Measurements from ENCODE around the gene NIP7. TPM values are rescaled to one million over a fixed set of nuclear protein-coding genes. Genes with fewer than 3 reads are reported as not detected.

Gene NIP7
- total and polyA plus RNA-seq, 9 of the 15 experiments (the other 6 are each of a cell fraction or from before 2014, with no cell fraction given): 28.9 to 85.5 (median 72.5) TPM

DNA sequence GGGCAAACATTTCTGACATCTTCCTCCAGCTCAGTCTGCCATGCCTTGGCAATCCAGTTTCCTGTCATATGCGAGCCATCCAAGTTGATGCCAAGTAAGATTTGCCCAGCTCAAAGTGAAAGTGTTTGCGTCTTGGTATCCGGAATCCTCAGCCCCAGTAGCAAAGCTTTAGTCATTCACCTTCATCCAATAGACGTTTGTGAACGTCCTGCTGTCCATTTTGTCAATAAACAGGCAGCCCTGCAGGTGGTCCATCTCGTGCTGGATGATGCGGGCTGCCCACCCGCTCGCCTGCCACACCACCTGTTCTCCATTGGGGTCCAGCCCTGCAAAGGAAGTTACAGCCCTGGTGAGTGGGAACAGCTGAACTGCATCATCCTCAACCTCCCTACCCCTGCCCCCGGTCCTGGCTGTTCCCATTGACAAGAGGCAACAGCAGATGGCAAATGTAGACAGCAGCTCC lies 10.7 kb upstream of the NIP7 start (continued):
- TF ChIP-seq CTCF (IDR thresholded peaks at IDR 0.05 in 2 of 3, conservative IDR thresholded peaks at IDR 0.05 in 1 of 3; ENCODE audit: insufficient read depth in 2 of 3, low read depth in 1 of 3, low read length in 3 of 3) (no peak), RAD21 (CRISPR knock-in tag; conservative IDR thresholded peaks at IDR 0.05 in 1 of 2, IDR thresholded peaks at IDR 0.05 in 1 of 2) (no peak), MXI1 (IDR thresholded peaks at IDR 0.05; ENCODE audit: low read depth, low read length) (no peak), SRSF7 (optimal IDR thresholded peaks at IDR 0.05; ENCODE audit: low read depth, low read length) (no peak), ZNF584 (CRISPR knock-in tag; IDR thresholded peaks at IDR 0.05; ENCODE audit: low read depth) (no peak), ZEB2 (IDR thresholded peaks at IDR 0.05) (no peak)
- TF ChIP-seq, protein P1, sequence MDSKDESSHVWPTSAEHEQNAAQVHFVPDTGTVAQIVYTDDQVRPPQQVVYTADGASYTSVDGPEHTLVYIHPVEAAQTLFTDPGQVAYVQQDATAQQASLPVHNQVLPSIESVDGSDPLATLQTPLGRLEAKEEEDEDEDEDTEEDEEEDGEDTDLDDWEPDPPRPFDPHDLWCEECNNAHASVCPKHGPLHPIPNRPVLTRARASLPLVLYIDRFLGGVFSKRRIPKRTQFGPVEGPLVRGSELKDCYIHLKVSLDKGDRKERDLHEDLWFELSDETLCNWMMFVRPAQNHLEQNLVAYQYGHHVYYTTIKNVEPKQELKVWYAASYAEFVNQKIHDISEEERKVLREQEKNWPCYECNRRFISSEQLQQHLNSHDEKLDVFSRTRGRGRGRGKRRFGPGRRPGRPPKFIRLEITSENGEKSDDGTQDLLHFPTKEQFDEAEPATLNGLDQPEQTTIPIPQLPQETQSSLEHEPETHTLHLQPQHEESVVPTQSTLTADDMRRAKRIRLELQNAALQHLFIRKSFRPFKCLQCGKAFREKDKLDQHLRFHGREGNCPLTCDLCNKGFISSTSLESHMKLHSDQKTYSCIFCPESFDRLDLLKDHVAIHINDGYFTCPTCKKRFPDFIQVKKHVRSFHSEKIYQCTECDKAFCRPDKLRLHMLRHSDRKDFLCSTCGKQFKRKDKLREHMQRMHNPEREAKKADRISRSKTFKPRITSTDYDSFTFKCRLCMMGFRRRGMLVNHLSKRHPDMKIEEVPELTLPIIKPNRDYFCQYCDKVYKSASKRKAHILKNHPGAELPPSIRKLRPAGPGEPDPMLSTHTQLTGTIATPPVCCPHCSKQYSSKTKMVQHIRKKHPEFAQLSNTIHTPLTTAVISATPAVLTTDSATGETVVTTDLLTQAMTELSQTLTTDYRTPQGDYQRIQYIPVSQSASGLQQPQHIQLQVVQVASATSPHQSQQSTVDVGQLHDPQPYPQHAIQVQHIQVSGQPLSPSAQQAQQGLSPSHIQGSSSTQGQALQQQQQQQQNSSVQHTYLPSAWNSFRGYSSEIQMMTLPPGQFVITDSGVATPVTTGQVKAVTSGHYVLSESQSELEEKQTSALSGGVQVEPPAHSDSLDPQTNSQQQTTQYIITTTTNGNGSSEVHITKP (IDR thresholded peaks at IDR 0.05; ENCODE audit: partially characterized antibody): no peak
- TF ChIP-seq, protein P2, sequence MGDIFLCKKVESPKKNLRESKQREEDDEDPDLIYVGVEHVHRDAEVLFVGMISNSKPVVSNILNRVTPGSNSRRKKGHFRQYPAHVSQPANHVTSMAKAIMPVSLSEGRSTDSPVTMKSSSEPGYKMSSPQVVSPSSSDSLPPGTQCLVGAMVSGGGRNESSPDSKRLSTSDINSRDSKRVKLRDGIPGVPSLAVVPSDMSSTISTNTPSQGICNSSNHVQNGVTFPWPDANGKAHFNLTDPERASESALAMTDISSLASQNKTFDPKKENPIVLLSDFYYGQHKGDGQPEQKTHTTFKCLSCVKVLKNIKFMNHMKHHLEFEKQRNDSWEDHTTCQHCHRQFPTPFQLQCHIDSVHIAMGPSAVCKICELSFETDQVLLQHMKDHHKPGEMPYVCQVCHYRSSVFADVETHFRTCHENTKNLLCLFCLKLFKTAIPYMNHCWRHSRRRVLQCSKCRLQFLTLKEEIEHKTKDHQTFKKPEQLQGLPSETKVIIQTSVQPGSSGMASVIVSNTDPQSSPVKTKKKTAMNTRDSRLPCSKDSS (IDR thresholded peaks at IDR 0.05; ENCODE audit: low read depth, partially characterized antibody): no peak

Data from K562 (cell line).